Upper lobe of left lung (tissue), 6 donors: Measurements from ENCODE around the gene FGL2. TPM values are rescaled to one million over a fixed set of nuclear protein-coding genes. Genes with fewer than 3 reads are reported as not detected.
A peak's percentile ranks its signal among the peaks of the same experiment; 100 is the strongest.
"Not testable (repeated sequence)": the region's sequence is repeated elsewhere in the genome, so short reads cannot be mapped to it uniquely, and the experiment has no call there.

Experiments
- ATAC-seq, 2 donors: fragments of 200-7000 bp; cut with Tn5 transposase; one replicate each; pipeline ENCODE4 v1.9.1; 2022; ENCODE audit warnings: mild to moderate bottlenecking in 2 of 2, moderate library complexity in 2 of 2; ENCODE audit not compliant: low FRiP score in 2 of 2
- DNase-seq, 2 donors: peaks; one replicate each; pipeline ENCODE4 v3.0.0-alpha.2; 2019 to 2020
- H3K27ac ChIP-seq, 4 donors: fragments of 200-600 bp; sonication (generic); one replicate each; pipeline ENCODE4 v1.5.1; 2016 to 2019
- H3K27me3 ChIP-seq, 4 donors: fragments of 200-600 bp; sonication (generic); one replicate each; pipeline ENCODE4 v1.5.1; 2017 to 2019
- H3K36me3 ChIP-seq, 4 donors: fragments of 200-600 bp; sonication (generic); one replicate each; pipeline ENCODE4 v1.5.1; 2016 to 2019
- H3K4me1 ChIP-seq, 4 donors: fragments of 200-600 bp; sonication (generic); one replicate each; pipeline ENCODE4 v1.5.1; 2018 to 2019
- H3K4me3 ChIP-seq, 4 donors: fragments of 200-600 bp; sonication (generic); one replicate each; pipeline ENCODE4 v1.5.1; 2017 to 2019; ENCODE audit warnings: mild to moderate bottlenecking in 2 of 4, moderate library complexity in 1 of 4
- H3K9me3 ChIP-seq, 4 donors: fragments of 200-600 bp; sonication (generic); one replicate each; pipeline ENCODE4 v1.5.1; 2018 to 2019
- CTCF ChIP-seq, 6 experiments: fragments of 450-650 bp in 4 of 6; fragments of 200-600 bp in 2 of 6; sonication (generic) in 2 of 6; IDR thresholded peaks; one replicate each; pipeline ENCODE4 v1.5.1; 2016 to 2019; ENCODE audit warnings: antibody characterized with exemption in 6 of 6
- EP300 ChIP-seq, 4 donors: sonication (generic); formaldehyde crosslinking; IDR thresholded peaks; one replicate each; pipeline ENCODE4 v1.5.1; 2017; ENCODE audit warnings: antibody characterized with exemption in 4 of 4, control low read depth in 2 of 4
- POLR2A ChIP-seq, 4 donors: fragments of 450-650 bp; IDR thresholded peaks; one replicate each; pipeline ENCODE4 v1.5.1; 2016 to 2017; ENCODE audit warnings: antibody characterized with exemption in 4 of 4, mild to moderate bottlenecking in 2 of 4
- POLR2AphosphoS5 ChIP-seq, 2 donors: sonication (generic); formaldehyde crosslinking; IDR thresholded peaks; one replicate each; pipeline ENCODE4 v1.5.1; 2017; ENCODE audit warnings: antibody characterized with exemption in 2 of 2
- WGBS, 2 donors: methylation state at CpG; one replicate each; pipeline ENCODE4 v1.1.5; 2017 to 2018; 5-methylcytosine and 5-hydroxymethylcytosine counted together
- total RNA-seq, 6 donors: library from RNA; depleted of rRNA in 4 of 6; stranded (reverse); fragments of >200 nt in 4 of 6; gene quantifications; one replicate each; pipeline versions ENCODE4 v1.1.0 to v1.2.1, GENCODE V29; 2016 to 2021
- donor health status: DM: no; HTN: no; CAD: no; lungs with moderate emphysema.
- donor health status: DM: no; HTN: yes; CAD: no; lungs with severe emphysema.

The FGL2 gene
- total RNA-seq, 6 donors from 2014 or later: 4.2 to 47.3 (median 19.0) TPM

- no peak overlapping the region for H3K4me3 ChIP-seq
- no peaks in the 10 kb centered on the region for H3K27me3 ChIP-seq
- TF ChIP-seq POLR2AphosphoS5 (IDR thresholded peaks at IDR 0.05) (no peak), EP300 (IDR thresholded peaks at IDR 0.05) (no peak), POLR2A (IDR thresholded peaks at IDR 0.05) (no peak), CTCF (IDR thresholded peaks at IDR 0.05) (no peak)
- DNase-seq (no peak), ATAC-seq (no peak)
- peaks cover 11 to 19% (median 14%) of the 10 kb centered on the region in 4 donors for H3K4me1 ChIP-seq
- H3K27ac ChIP-seq: no peak overlapping the region
- 84 to 88% methylated on average over 3 of the region's 3 CpGs for WGBS, 2 donors
- no peaks in the 10 kb centered on the region for H3K9me3 ChIP-seq
- H3K36me3 ChIP-seq: no peaks in the 10 kb centered on the region
These were observed 39.9 kb upstream of the FGL2 start for GRCh38 chr7:77239471-77239870.

GRCh38 chr7:77238703-77239136, 39.1 kb upstream of the FGL2 start:
- Histone ChIP-seq H3K27ac (peak overlapping the region; percentile 5 to 43 (median 26)), H3K4me1 (peaks cover 11 to 19% (median 14%) of the 10 kb centered on the region in 4 donors), H3K27me3 (no peaks in the 10 kb centered on the region), H3K4me3 (no peak overlapping the region), H3K36me3 (no peaks in the 10 kb centered on the region), H3K9me3 (no peaks in the 10 kb centered on the region)
- 53 to 82% methylated on average over 2 of the region's 2 CpGs for WGBS, 2 donors
- peak in 1 of 2 donors; percentile 63 for DNase-seq
- TF ChIP-seq POLR2A (IDR thresholded peaks at IDR 0.05) (no peak), POLR2AphosphoS5 (IDR thresholded peaks at IDR 0.05) (peak; percentile 34 to 36), EP300 (IDR thresholded peaks at IDR 0.05) (no peak), CTCF (IDR thresholded peaks at IDR 0.05) (no peak)
- peak; percentile 76 to 87 for ATAC-seq

GRCh38 chr7:77235276-77235675, 35.7 kb upstream of the FGL2 start:
- DNase-seq (no peak), ATAC-seq (no peak)
- no peaks in the 10 kb centered on the region for H3K9me3 ChIP-seq
- TF ChIP-seq EP300 (IDR thresholded peaks at IDR 0.05) (no peak), POLR2AphosphoS5 (IDR thresholded peaks at IDR 0.05) (no peak), POLR2A (IDR thresholded peaks at IDR 0.05) (no peak), CTCF (IDR thresholded peaks at IDR 0.05) (no peak)
- no peak overlapping the region for H3K4me3 ChIP-seq
- H3K27ac ChIP-seq: no peak overlapping the region
- H3K36me3 ChIP-seq: no peaks in the 10 kb centered on the region
- H3K4me1 ChIP-seq: peaks cover 11 to 19% (median 14%) of the 10 kb centered on the region in 4 donors
- no peaks in the 10 kb centered on the region for H3K27me3 ChIP-seq
- 94 to 99% methylated on average over 2 of the region's 2 CpGs for WGBS, 2 donors

- peaks cover 0 to 3% (median under 1%) of the 10 kb centered on the region in 4 donors for H3K4me1 ChIP-seq
- no peaks in the 10 kb centered on the region for H3K9me3 ChIP-seq
- no peak overlapping the region for H3K4me3 ChIP-seq
- DNase-seq: no peak
- TF ChIP-seq POLR2AphosphoS5 (IDR thresholded peaks at IDR 0.05): no peak
- TF ChIP-seq POLR2A (IDR thresholded peaks at IDR 0.05): no peak
- TF ChIP-seq EP300 (IDR thresholded peaks at IDR 0.05): no peak
- TF ChIP-seq CTCF (IDR thresholded peaks at IDR 0.05): no peak
- no peak for ATAC-seq
- WGBS, 2 donors: 81 to 83% methylated on average over 2 of the region's 2 CpGs
- no peaks in the 10 kb centered on the region for H3K27me3 ChIP-seq
- no peak overlapping the region for H3K27ac ChIP-seq
- no peaks in the 10 kb centered on the region for H3K36me3 ChIP-seq
These were observed 32.8 kb upstream of the FGL2 start for GRCh38 chr7:77232467-77232866.

GRCh38 chr7:77228795-77229194, 29.2 kb upstream of the FGL2 start:
- ATAC-seq, H3K9me3 ChIP-seq, H3K27me3 ChIP-seq, H3K4me3 ChIP-seq, H3K36me3 ChIP-seq, H3K27ac ChIP-seq, H3K4me1 ChIP-seq, DNase-seq: not testable (repeated sequence)
